ENCODE measurements around the gene JMJD8. TPM values are rescaled to one million over a fixed set of nuclear protein-coding genes. Genes with fewer than 3 reads are reported as not detected.

Gene JMJD8
- total and polyA plus RNA-seq, 9 of the 15 experiments (the other 6 are each of a cell fraction or from before 2014, with no cell fraction given), result 1.2 to 50.6 (median 29.3) TPM

GRCh38 chr16:711084-711483 is 26.9 kb upstream of the JMJD8 start (continued):
- TF ChIP-seq KDM2B (CRISPR knock-in tag; IDR thresholded peaks at IDR 0.05), result no peak
- 0 out of 2 replicates have a peak, but pooled peaks have one; percentile 12 for TF ChIP-seq USF1 (CRISPR knock-in tag; IDR thresholded peaks at IDR 0.05)
- TF ChIP-seq HDAC6 (IDR thresholded peaks at IDR 0.05; ENCODE audit: low read depth, low read length), result no peak
- peak in 1 of 2 experiments; percentile 47; a peak in 1 of 4 replicates for TF ChIP-seq RCOR1 (IDR thresholded peaks at IDR 0.05; ENCODE audit: borderline replicate concordance in 1 of 2, low read depth in 2 of 2, low read length in 2 of 2)
- TF ChIP-seq KDM1A (IDR thresholded peaks at IDR 0.05), result peak; percentile 41 to 67; a peak in 3 of 4 replicates
- no peak for TF ChIP-seq SETDB1 (IDR thresholded peaks at IDR 0.05; ENCODE audit: low read length)
- no peak for TF ChIP-seq MCM7 (IDR thresholded peaks at IDR 0.05)
- TF ChIP-seq ZC3H11A (IDR thresholded peaks at IDR 0.05; ENCODE audit: low read depth, low read length), result no peak
- no peak for TF ChIP-seq POLR2B (IDR thresholded peaks at IDR 0.05; ENCODE audit: low read depth, partially characterized antibody)

GRCh38 chr16:710500-711075 is 26.5 kb upstream of the JMJD8 start:
- Histone ChIP-seq H3K27me3 (ENCODE audit: control insufficient read depth in 2 of 2, insufficient read depth in 2 of 2, low read length in 2 of 2) (peaks cover 0 to 17% of the 10 kb centered on the region in 2 experiments; a peak in 2 of 5 replicates), H3K4me1 (replicated peaks in 1 of 2; ENCODE audit: control insufficient read depth in 2 of 2, insufficient read depth in 2 of 2, low read length in 2 of 2) (peaks cover 0 to 65% of the 10 kb centered on the region in 2 experiments; a peak in 3 of 5 replicates), H3K9me3 (replicated peaks; ENCODE audit: control insufficient read depth, insufficient read depth, low read depth, low read length) (no peaks in the 10 kb centered on the region), H4K20me1 (replicated peaks; ENCODE audit: control insufficient read depth, insufficient read depth, low read length) (peaks cover 20% of the 10 kb centered on the region; the same call in 1 of the 2 replicates), H3K4me3 (no peak overlapping the region), H3K9me1 (ENCODE audit: control insufficient read depth, insufficient read depth, low read length) (no peaks in the 10 kb centered on the region), H3K4me2 (ENCODE audit: insufficient read depth, low read length) (no peak overlapping the region), H3K36me3 (ENCODE audit: control insufficient read depth, insufficient read depth, low read length) (no peaks in the 10 kb centered on the region), H3K79me2 (ENCODE audit: control insufficient read depth, insufficient read depth, low read length) (no peaks in the 10 kb centered on the region; the same call in 2 of the 3 replicates), H3K9ac (ENCODE audit: insufficient read depth in 1 of 2, low read depth in 2 of 2, low read length in 2 of 2) (peak overlapping the region in 1 of 2 experiments; percentile 61; a peak in 2 of 4 replicates), H2AFZ (ENCODE audit: low read depth, low read length) (no peak overlapping the region), H3K27ac (ENCODE audit: extremely low read depth, low read depth, low read length) (no peak overlapping the region)
- ChIA-PET CTCF (ENCODE audit: low intra/inter-chr PET ratio) (interaction anchor here (2.5 to 4.5 kb wide), 3 partner anchors 74 to 392 kb away, joined by 12 to 73 read pairs (median 17); no protein-coding TSS in a partner anchor), POLR2A (interaction anchor here (1.0 to 1.4 kb wide), 2 partner anchors 11 to 15 kb away, joined by 5 to 6 read pairs; partner anchors contain the start of gene ANTKMT)
- in situ Hi-C loops (cut with MboI) (loop anchor here (5.0 to 10.0 kb wide), 2 partner anchors 77 to 344 kb away; partner anchors contain the start of genes CHTF18 and RPUSD1), intact Hi-C loops (cut with micrococcal nuclease) (loop anchor here (1.0 to 5.0 kb wide), 2 partner anchors 75 to 97 kb away; no protein-coding TSS in a partner anchor)
- FAIRE-seq, result no peak
- ATAC-seq, result no peak
- WGBS (ENCODE audit: insufficient coverage, low coverage, missing lambda C conversion rate), result 28% methylated on average over 20 of the region's 21 CpGs
- BruUV-seq (replicated peaks), result no TSS peak
- TF ChIP-seq GTF2B (IDR thresholded peaks at IDR 0.05; ENCODE audit: extremely low read depth, insufficient read length) (no peak), FOXA3 (CRISPR knock-in tag; conservative IDR thresholded peaks at IDR 0.05 in 1 of 2, IDR thresholded peaks at IDR 0.05 in 1 of 2) (no peak), PCBP1 (IDR thresholded peaks at IDR 0.05; ENCODE audit: low read depth, low read length, poor library complexity, severe bottlenecking) (peak; percentile 21), IRF2 (CRISPR knock-in tag; IDR thresholded peaks at IDR 0.05) (no peak), ZNF76 (CRISPR knock-in tag; IDR thresholded peaks at IDR 0.05; ENCODE audit: borderline replicate concordance) (no peak)
- no peak for DNase-seq (ENCODE audit: extremely low read depth in 1 of 4, low spot score in 3 of 4)

Data from K562 (cell line).